Measurements from ENCODE around the gene EXOC5.

The EXOC5 gene

DNA sequence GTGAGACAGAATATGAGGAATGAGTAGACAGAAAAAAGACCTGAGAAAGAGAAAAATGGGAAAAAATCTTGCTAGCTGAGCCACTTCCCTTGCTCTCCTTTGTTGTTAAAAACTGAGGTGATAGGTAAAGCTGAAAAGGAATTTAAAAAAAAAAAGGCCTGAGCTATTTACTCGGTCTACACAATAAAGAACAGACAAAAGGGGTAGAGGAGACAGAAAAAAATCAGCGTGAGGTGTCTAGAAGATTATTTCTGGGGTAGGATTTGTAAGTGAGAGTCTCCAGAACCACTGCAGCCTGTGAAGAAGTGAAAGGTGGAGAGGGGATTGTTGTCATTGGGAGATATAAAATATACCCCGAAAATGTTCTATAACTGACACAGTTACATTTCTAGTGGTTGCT is 98.8 kb downstream of the EXOC5 start:
- DNase-seq (ENCODE audit: low read depth in 1 of 2, low spot score in 1 of 2): no peak

DNA sequence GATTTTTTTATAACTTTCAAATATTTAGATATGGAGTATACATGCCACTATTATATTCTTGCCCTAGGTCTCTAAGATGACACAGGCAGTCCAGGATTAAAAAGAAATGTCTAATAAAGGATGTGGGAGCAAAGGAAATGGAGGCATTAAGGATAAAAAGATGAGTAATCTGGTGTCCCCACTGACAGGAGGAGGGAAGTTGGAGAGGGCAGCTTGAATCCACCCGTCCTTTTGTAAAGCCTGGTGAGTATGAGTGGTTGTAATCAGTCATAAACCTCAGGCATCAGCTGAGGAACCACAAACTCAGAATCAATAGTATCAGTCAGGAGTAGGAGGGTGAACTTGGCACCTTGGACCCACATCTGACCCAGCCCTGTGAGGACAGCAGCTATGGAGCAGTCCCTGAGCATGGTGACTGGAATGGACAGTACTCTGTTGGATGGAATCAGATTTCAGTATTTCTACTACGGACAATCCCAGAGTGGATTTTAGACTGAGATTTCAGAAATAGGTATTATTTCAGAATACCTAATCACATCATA is 100.5 kb downstream of the EXOC5 start:
- DNase-seq (ENCODE audit: low read depth in 1 of 2, low spot score in 1 of 2): no peak

DNA sequence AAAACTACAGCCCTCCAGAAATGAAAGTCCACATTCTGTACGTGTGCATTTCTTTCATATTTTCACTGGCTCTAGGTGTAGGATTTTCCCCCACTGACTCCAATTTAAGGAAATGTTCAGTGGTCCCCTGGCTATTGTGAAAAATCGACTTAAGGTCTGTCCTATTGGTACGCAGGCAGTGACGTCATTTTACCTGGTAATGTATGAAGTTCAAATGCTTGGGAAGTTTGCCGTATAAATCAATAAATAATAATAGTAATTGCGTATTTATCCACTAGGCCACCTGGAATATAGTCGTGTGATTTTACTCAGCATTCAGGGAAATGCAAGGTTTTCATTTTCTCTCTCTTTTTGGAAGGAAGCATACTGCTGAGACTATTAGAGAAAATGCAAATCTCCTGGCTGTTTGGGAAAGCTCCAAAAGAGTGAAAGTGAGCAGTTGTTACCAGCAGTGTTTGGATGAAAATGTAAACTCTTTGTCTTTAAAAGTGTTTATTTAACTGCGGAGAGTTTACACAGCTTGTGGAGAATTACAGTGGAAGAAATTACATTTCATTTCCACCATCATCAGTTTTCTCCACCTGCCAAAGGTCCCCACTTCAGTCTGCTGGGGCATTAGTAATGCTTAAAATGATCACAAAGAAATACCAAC is 107.0 kb downstream of the EXOC5 start:
- DNase-seq (ENCODE audit: low read depth in 1 of 2, low spot score in 1 of 2): no peak

DNA sequence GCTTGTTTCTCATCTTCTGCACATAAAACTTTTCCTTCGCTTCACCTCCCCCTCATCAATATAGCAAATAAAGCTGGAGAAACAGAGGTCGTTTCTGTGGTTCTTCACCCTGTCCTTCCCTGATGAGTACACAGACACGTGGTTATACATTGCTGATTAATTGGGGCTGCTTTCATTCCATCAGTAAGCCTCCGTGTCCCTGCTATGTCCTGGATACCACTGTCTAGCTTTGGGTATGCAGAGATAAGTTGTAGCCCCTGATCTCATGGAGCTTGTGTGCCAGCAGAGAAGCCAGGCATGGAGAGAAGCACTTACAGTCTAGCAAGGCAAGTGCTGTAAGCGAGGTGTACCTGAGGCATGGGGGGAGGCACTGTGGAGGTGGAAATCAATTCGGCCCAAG is 108.4 kb downstream of the EXOC5 start:
- no peak for DNase-seq (ENCODE audit: low read depth in 1 of 2, low spot score in 1 of 2)

DNA sequence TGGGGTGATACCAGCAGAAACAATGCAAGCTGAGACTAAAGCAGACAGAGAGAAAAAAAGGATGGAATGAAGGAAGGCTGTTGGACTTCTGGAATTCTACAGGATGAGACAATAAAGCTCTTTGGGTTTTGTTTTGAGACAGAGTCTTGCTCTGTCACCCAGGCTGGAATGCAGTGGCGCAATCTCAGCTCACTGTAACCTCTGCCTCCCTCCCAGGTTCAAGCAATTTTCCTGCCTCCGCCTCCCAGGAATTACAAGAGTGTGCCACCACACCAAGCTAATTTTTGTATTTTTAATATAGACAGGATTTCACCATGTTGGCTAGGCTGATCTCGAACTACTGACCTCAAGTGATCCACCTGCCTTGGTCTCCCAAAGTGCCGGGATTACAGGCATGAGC is 115.4 kb downstream of the EXOC5 start:
- no peak for DNase-seq (ENCODE audit: low read depth in 1 of 2, low spot score in 1 of 2)
